IPS-NIHi7 (cell line): ENCODE results near the gene DARS1.
A peak's percentile ranks its signal among the peaks of the same experiment; 100 is the strongest.

Experiments used
- DNase-seq: peaks from one replicate; pipeline ENCODE4 v3.0.0; 2012; ENCODE audit warnings: mixed read lengths; ENCODE audit errors: extremely low spot score

The DARS1 gene

DNA sequence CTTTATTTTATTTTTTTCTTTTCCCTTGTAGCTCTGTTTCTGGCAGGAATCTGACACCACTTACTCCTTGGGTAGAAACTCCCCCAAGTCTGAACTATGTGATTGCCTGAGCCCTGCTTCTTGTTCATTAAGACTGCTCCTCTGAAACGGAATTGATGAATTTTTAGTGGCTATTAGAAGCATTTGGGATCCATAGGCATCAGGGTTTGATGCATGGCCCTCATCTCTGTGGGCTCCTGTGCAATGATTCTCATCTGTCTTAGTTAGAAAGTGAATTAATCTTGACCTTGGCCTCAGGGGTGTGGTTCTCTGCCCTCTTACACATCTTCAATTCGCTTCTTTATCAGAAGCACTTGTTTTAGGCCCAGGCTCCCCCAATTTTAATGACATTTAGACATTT is 31.0 kb upstream of the DARS1 start:
- no peak for DNase-seq

DNA sequence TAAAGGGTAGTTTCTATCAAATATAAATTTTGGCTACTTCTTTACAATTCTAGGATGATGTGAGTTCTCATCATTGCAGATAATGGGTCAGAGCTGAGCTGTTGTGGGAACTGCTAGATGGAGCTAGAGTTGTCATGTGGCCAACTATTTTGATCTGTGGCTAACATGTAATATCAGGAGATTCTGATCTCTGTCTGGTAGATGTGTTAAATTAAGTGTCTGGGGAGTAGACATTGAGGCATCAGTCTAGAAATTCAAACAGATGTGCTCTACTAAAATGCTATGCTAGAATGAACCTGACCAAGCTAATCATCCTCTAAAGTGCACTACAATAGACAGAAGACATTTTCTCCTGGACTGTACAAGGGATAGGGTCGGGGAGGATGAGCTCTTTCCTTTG is 30.3 kb upstream of the DARS1 start:
- no peak for DNase-seq

DNA sequence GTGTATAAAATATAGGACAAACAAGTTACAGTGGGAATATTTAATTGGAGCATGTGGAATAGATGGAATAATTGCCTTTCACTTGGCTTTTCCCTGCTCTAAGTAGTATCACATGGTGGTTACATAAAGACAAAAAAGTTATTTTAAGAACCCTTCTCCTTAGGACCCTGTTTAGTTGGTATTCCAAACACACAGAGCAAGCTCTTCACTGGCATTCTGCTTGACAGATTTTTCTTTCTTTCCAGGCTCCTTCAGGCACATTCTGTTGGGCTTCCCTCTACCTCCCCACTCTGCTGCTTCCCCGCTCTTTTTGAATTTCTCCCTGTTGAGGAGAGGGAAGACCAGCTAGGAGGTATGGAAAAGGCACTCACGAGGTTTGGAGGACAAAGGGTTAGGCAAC is 29.0 kb upstream of the DARS1 start:
- DNase-seq: no peak

DNA sequence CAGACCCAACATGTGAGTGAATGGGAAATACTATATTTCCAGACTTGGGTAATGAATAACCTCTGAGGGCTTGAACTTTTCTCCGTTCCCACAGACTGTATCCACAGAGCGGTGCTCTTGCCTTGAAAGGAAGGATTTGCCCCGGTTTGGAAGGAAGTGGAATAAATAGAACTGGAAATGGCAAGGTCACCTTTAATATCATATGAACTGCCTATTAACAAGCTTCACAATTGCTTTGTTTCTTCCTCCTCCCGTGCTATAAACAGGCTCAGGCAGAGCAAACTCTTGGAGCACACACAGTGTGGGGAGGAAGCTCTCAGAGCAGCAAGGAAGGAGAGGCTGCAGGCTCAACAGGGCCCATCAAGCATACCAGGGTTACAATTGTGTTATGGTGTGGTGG is 28.5 kb upstream of the DARS1 start:
- DNase-seq: no peak

GRCh38 chr2:136013136-136013685 is 27.8 kb upstream of the DARS1 start:
- DNase-seq: no peak

GRCh38 chr2:136012315-136012714 is 26.9 kb upstream of the DARS1 start:
- DNase-seq: no peak

GRCh38 chr2:136010126-136010525 is 24.7 kb upstream of the DARS1 start:
- no peak for DNase-seq

DNA sequence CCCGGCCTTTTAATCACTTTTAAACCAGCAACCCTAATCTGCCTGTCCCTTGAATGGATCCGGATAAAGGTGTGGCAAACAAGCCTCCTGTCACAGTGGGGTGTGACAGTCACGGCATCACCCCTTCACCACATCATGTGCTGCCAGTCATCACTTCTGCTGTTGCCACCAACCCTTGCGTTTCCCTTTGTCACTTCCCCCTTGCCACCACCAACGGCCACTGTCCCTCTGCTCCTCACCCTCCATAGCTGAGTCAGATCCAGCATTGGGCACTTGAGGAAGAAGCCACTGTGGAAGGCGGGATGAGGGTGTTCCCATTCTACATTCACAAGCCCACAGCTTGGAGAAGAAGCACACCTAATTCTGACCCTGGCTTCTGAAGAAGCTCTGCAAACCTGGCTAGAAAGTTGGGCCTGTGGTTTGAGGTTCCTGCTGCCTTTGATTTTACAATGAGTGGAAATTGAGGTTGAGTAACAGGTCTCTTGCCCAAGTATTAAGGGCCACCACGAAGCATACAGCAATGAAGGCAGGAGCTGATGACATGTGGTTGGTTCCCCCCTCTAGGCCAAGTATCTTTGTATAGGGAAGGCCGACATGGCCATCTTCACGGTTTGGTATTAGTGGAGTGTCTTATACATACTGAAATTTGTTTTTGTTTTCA is 22.9 kb upstream of the DARS1 start:
- no peak for DNase-seq

DNA sequence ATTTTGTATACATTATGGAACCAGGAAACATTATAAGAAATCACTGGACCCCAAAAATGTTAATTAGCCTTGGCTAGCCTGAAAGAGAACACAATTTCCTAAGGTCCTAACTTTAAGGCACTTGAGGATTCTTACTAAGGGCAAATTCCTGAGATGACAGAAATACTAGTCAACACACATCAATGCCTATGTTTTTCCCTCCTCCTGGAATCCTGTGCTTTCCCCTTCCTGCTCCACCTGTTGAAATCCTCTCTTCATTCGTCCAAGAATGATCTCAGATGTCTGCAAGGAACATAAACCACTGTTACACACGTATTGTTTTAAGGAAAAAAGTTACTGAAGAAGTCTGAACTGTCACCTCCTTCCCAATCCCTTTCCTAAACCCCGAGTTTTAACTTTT is 21.2 kb upstream of the DARS1 start:
- no peak for DNase-seq

DNA sequence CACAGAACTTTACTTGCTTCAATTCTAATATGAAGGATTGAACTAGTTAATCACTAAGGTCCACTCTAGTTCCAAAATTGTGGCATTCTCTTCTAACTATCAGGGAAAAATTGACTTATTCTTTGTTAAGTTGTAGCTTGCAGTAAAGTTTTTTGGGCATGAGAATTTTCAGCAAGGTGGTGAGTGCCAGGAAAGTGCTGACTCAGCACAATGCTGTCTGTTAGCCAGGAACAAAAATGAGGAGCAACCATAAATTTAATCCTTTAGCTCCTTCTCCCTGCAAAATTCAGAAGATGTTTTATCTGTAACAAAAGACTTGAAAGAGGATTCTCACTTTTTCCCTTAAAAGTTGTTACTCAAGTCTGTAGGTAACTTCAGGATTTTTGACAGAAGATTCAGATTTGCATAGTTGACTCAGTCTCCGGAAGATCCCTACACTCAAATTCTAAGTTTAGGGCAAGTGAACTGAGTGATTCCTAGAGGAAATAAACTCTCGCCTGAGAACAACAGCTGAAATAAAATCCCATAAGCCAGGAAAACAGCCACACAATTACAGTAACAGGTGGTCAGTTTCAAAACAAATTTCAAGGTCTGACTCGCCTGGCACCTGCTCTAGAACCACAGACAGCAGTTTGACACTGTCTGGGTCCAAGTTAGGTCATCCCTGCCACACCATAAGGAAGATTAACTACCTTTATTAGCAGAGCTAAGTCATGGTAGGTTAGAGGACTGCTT is 20.2 kb upstream of the DARS1 start:
- DNase-seq: no peak

DNA sequence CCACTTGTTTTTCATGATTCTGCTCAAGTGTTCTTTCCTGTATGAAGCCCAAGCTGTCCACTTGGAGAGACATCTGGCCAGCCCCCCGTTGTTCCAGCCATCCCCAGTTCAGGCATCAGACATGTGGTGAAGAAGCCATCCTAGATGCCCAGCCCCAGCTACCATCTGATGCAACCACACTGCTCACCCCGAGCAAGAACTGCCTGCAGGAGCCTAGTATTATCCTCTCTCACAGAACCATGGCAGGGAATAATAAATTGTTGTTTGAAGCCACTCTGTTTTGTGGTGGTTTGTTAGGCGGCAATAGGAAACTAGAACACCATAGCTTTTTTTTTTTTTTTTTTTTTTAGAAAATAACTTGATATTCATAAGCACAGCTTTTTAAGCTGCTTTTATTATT is 19.5 kb upstream of the DARS1 start:
- no peak for DNase-seq

GRCh38 chr2:136001131-136001530 is 15.7 kb upstream of the DARS1 start:
- DNase-seq: no peak

- no peak for DNase-seq
Observed at GRCh38 chr2:136000502-136000901, 15.1 kb upstream of the DARS1 start.

GRCh38 chr2:135999899-136000298 is 14.5 kb upstream of the DARS1 start:
- DNase-seq: no peak

DNA sequence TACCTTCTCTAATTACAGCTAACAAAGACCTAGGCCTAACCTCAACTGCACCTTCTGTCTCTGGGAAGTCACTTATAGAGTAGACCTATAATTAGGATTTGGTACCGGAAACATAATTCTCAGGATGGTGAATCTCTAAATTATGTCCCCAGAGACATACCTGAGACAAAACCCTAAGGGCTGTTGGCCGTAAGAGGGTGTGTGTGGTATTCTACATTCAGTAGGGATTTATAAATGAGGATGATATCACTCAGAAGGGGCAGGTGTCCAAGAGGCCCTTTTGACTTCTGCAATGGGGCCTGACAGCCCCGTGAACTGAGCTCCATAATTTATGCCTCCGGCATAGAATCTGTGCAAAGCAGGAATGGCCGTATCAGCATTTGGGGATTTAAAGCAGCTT is 13.5 kb upstream of the DARS1 start:
- no peak for DNase-seq

DNA sequence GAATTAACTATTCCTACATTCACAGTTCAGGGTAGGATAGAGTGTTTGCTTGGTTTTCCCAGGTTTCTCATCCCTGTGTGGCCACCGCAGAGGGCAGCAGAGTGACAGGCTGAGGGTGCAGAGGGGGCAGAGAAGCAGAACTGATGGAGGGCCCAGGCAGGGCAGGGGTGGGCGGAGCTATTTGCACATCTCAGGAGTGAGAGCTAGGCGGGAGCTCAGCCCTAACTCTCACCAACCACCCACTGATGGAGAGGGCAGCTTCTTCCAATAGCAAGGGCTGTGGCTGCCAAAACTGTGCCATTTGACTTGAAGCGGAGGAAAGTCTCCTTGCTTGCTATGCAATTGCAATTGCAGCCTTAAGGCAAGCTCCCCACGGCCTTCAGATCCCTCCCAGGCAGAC is 12.0 kb upstream of the DARS1 start:
- DNase-seq: peak; percentile 92

GRCh38 chr2:135996304-135996703 is 10.9 kb upstream of the DARS1 start:
- DNase-seq: no peak

GRCh38 chr2:135994281-135994680 is 8.9 kb upstream of the DARS1 start:
- no peak for DNase-seq

- DNase-seq: no peak
Observed at GRCh38 chr2:135993421-135993820, 8.0 kb upstream of the DARS1 start.

- DNase-seq: no peak
Observed at GRCh38 chr2:135991861-135992260, 6.4 kb upstream of the DARS1 start.

DNA sequence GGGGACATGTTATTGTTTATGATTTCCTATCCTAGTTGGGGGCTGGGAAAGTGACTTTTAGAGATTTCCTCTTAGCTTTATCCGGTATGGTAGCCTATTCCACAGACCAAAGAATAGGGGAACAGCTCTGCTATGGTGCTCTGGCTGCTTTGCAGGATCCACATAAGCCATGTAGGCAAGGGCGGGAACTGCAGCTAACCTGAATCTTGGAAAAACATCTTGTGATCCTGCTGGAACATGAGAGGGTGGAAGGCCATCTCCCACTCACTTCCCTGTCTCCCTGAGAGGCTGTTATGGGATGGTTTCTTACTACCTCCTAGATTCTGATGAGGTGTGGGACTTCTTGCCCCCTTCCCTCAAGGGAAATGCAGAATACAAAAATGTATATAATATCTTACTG is 2.0 kb upstream of the DARS1 start:
- no peak for DNase-seq

- no peak for DNase-seq
Observed at GRCh38 chr2:135986507-135986906, 1.1 kb upstream of the DARS1 start.

DNA sequence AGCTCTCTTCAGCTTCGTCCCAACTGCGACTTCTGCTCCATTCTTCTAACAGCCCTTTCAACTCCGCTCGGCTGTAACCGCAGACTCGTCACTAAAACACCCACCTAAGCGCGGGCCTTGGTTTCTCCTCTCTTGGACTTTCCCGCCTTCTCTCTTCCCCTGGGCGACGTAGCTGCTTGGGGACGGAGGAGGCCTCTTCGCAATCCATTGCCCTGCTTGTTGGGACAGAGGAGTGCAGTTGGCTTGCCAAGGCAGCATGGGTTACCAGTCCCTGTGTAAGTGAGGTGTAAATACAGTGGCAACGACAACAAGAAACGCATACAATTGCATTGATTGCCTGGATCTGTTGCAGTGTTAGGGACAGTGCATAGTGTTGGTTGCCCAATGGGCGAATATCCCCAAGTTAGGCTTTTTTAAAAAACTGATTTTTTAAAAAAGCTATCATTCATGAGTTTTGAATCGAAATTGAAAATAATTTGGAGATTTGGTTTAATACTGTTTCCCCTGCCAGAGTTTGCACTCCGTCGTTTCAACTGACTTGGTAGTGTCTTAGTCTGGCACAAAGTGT is 484 bp upstream of the DARS1 start:
- no peak for DNase-seq
